Measurements from ENCODE around the gene CGN. TPM values are rescaled to one million over a fixed set of nuclear protein-coding genes. Genes with fewer than 3 reads are reported as not detected.

Gene CGN
- total RNA-seq, 1 donor from 2014 or later: 6.7 TPM

GRCh38 chr1:151478923-151479322 lies 32.3 kb upstream of the CGN start:
- H3K36me3 Mint-ChIP-seq (ENCODE audit: low read depth): peaks cover 2% of the 10 kb centered on the region

GRCh38 chr1:151479462-151479861 lies 31.7 kb upstream of the CGN start:
- no peak for DNase-seq (ENCODE audit: low read depth, low spot score)
- Mint-ChIP-seq H3K4me3 (no peak overlapping the region), H3K36me3 (ENCODE audit: low read depth) (peaks cover 2% of the 10 kb centered on the region), H3K27ac (ENCODE audit: unreplicated experiment) (no peak overlapping the region), H3K9me3 (peaks cover 5% of the 10 kb centered on the region), H3K27me3 (ENCODE audit: low read depth) (no peaks in the 10 kb centered on the region), H3K4me1 (peaks cover 2% of the 10 kb centered on the region)
- TF ChIP-seq CTCF (conservative IDR thresholded peaks at IDR 0.05): no peak

More at GRCh38 chr1:151478923-151479322, 32.3 kb upstream of the CGN start:
- Mint-ChIP-seq H3K9me3 (peaks cover 5% of the 10 kb centered on the region), H3K27me3 (ENCODE audit: low read depth) (no peaks in the 10 kb centered on the region), H3K4me3 (no peak overlapping the region), H3K27ac (ENCODE audit: unreplicated experiment) (no peak overlapping the region), H3K4me1 (peaks cover 8% of the 10 kb centered on the region)
- DNase-seq (ENCODE audit: low read depth, low spot score): no peak
- no peak for TF ChIP-seq CTCF (conservative IDR thresholded peaks at IDR 0.05)

- no peaks in the 10 kb centered on the region for H3K4me1 Mint-ChIP-seq
- no peak for TF ChIP-seq CTCF (conservative IDR thresholded peaks at IDR 0.05)
- H3K36me3 Mint-ChIP-seq (ENCODE audit: low read depth): peaks cover 2% of the 10 kb centered on the region
- H3K9me3 Mint-ChIP-seq: peaks cover 5% of the 10 kb centered on the region
- H3K27ac Mint-ChIP-seq (ENCODE audit: unreplicated experiment): no peak overlapping the region
- no peaks in the 10 kb centered on the region for H3K27me3 Mint-ChIP-seq (ENCODE audit: low read depth)
- no peak for DNase-seq (ENCODE audit: low read depth, low spot score)
- no peak overlapping the region for H3K4me3 Mint-ChIP-seq
These were observed 29.2 kb upstream of the CGN start for GRCh38 chr1:151482017-151482416.

- Mint-ChIP-seq H3K27me3 (ENCODE audit: low read depth) (no peaks in the 10 kb centered on the region), H3K4me1 (no peaks in the 10 kb centered on the region), H3K36me3 (ENCODE audit: low read depth) (no peaks in the 10 kb centered on the region), H3K9me3 (peaks cover 5% of the 10 kb centered on the region), H3K4me3 (no peak overlapping the region), H3K27ac (ENCODE audit: unreplicated experiment) (no peak overlapping the region)
- no peak for TF ChIP-seq CTCF (conservative IDR thresholded peaks at IDR 0.05)
- DNase-seq (ENCODE audit: low read depth, low spot score): no peak
These were observed 25.4 kb upstream of the CGN start for GRCh38 chr1:151485685-151486255.

GRCh38 chr1:151486557-151486956 lies 24.6 kb upstream of the CGN start:
- Mint-ChIP-seq H3K4me1 (no peaks in the 10 kb centered on the region), H3K27me3 (ENCODE audit: low read depth) (no peaks in the 10 kb centered on the region), H3K36me3 (ENCODE audit: low read depth) (no peaks in the 10 kb centered on the region), H3K4me3 (no peak overlapping the region), H3K9me3 (peaks cover 5% of the 10 kb centered on the region), H3K27ac (ENCODE audit: unreplicated experiment) (no peak overlapping the region)
- TF ChIP-seq CTCF (conservative IDR thresholded peaks at IDR 0.05): no peak
- DNase-seq (ENCODE audit: low read depth, low spot score): no peak

Measured in neural crest cell (in vitro differentiated cells).